ENCODE results near the gene RUNDC1.
A peak's percentile ranks its signal among the peaks of the same experiment; 100 is the strongest.
"Not testable (repeated sequence)": the region's sequence is repeated elsewhere in the genome, so short reads cannot be mapped to it uniquely, and the experiment has no call there.

Gene RUNDC1

DNA sequence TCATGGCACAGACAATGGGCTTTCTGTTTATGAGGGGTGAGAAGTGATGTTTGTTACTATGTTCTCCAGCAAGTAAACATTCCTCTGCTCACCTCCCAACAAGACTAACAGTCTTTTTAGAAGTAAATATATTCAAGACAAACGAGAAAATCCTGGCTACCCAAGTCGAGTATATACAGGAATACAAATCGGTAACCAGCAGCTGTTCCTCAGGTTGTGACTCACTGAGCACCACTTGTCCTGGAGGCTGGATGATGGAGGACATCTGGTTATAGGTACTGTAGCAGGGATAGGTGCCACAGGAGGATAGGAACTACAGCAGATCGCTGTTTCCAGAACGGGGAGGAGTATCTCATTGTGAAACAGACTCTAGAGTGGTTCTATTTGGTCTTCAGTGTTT is 12.5 kb downstream of the RUNDC1 start:
- no peak for DNase-seq

- DNase-seq = not testable (repeated sequence)
Observed at GRCh38 chr17:42993913-42994312, 13.5 kb downstream of the RUNDC1 start.

DNA sequence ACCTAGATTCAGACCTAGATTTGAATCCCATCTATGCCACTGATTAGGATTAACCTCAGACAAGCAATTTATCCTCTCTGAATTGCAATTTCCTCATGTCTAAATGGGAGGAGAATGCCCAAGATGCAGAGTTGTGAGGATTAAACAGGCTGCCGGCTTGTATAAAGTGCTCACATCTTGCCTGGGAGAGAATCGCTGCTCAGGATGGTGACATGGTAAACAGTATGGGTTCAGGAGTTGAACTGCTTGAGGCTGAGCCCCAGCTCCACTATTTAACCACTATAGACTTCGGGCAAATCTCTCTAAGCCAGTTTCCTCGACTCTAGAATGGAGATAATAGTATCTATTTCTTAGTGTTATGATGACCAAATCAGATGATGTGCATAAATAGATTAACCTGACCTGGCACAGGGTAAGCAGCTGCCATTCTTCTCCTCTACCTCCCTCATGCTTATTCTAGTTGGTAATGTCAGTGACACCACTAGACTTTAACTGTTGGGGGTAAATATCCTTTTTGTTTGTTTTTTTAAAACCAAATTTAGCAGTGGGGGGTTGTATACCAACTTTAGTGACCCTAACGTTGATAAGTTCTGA is 17.1 kb downstream of the RUNDC1 start:
- no peak for DNase-seq

DNA sequence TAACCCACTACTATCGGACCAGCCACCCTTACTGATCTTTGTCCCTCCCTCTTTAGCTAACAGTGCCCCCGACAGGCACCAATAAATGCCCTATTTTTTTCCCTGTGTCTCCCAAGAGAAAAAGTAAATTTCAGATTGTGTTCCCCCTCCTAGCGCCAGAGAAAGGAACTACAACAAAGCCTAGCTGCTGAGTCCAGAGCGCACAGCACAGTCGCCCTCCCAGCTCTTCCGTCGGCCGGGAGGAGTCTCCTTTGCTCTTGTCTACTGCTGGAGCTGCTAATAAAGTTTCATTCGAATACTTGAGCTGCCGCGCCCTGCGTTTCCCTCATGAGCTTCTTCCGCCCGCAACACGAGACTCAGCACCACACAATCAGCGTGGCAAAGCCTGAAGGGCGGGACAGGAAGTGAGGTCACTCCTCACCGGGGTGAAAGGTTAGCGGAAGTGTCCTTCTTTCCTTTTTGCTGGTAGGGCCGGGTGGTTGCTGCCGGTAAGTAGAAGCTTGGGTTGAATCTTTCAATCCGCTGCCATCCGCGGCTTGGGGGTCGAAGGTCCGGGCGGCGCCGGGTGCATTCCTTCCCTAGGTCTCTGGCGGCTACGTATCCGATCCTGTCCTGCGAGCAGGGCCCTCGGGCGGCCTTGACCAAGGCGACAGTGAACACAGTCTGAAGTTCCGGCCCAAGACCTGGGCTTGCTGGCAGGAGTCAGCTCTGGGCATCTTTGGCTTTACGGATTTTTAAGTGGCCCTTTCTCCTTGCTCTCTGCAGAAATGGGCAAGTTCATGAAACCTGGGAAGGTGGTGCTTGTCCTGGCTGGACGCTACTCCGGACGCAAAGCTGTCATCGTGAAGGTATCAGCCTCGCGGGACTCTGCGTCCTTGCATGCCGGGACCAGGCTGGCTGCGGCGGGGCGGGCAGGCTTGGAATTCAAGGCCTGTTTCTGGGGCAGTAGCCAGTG is 17.9 kb downstream of the RUNDC1 start, which contains the start of gene RPL27:
Gene RPL27 (plus strand): TSS at position 436 of the 955 bp plus-strand sequence. CDS start 332 bp downstream, at position 768.
- DNase-seq = peak; percentile 100

- no peak for DNase-seq
Observed at GRCh38 chr17:42999003-42999525, 18.7 kb downstream of the RUNDC1 start.

DNA sequence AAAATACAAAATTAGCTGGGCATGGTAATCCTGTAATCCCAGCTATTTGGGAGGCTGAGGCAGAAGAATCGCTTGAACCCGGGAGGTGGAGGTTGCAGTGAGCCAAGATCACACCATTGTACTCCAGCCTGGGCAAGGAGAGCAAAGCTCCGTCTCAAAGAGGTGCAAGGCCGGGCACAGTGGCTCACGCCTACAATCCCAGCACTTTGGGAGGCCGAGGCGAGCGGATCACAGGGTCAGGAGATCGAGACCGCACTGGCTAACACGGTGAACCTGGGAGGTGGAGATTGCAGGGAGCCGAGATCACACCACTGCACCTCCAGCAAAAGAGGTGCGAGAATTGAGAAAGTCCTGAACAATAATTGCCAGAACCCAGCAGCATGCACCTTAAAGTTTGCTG is 20.5 kb downstream of the RUNDC1 start:
- DNase-seq = not testable (repeated sequence)

- DNase-seq = no peak
Observed at GRCh38 chr17:43003542-43004172, 23.3 kb downstream of the RUNDC1 start.

DNA sequence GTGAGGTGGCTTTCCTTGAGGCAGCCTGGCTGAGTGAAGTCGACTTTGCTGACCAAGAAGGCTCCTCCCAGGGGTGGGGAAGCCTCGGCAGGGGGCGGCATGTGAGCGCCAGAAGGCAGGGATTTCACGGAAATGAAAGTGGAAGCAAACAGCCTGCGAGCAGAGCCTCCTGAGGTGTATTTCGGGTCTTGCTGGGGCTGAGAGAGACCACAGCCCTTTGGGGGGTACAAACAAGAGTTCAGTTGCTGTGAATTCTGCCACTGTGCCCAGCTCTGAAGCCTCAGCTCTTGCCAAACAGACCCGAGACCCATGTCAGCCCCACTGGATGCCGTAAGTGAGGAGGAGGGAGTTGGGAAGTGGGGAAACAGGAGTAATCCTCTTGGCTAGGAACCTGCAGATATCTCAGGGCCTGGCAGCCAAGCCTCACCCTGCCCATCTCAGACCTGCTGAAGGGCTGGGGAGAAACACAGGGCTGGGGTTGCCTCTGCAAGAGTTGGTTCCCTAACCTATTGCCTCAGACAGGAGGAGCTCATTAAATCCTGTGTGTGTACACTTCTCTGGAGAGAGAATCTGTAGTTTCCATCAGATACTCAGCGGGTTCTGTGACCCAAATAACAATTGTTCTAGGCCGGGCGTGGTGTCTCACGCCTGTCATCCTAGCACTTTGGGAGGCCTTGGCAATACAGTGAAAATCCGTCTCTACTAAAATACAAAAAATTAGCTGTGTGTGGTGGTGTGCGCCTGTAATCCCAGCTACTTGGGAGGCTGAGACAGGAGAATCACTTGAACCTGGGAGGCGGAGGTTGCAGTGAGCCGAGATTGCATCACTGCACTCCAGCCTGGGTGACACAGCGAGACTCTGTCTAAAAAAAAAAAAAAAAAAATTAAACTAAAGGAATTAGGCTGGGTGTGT is 26.5 kb downstream of the RUNDC1 start, which contains the start of gene IFI35:
Gene IFI35 (plus strand): TSS at position 146 of the 913 bp plus-strand sequence. CDS start 164 bp downstream, at position 310.
- DNase-seq = peak; percentile 50 to 82

- no peak for DNase-seq
Observed at GRCh38 chr17:43010667-43011308, 30.4 kb downstream of the RUNDC1 start.

DNA sequence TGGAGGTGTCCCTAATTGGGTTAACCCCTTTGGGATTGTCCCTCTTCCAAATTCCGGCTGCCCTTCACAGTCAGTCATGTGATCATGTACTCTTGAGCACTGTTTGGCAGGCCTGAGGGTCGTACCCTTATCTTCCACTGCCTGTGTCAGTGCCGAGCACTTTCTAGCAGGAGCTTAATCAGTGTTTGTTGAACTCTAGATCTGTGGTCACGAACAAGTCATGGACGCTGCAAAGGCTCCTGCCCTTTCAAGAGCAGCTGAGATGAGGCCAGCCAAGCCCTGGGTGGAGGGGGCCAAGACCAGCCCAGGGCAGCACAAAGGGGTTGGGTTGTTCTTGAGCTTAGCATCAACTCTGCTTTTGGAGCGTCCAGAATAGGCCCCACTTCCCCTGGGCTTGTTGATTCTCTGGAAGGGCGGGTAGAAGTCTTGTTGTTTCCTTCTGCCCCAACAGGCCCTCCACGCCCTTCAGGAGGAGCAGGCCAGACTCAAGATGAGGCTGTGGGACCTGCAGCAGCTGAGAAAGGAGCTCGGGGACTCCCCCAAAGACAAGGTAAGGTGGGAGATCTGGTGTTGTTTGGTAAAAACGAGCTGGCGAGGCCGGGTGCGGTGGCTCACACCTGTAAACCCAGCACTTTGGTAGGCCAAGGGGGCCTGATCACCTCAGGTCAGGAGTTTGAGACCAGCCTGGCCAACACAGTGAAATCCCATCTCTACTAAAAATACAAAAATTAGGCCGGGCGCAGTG is 31.5 kb downstream of the RUNDC1 start:
- DNase-seq = no peak

DNA sequence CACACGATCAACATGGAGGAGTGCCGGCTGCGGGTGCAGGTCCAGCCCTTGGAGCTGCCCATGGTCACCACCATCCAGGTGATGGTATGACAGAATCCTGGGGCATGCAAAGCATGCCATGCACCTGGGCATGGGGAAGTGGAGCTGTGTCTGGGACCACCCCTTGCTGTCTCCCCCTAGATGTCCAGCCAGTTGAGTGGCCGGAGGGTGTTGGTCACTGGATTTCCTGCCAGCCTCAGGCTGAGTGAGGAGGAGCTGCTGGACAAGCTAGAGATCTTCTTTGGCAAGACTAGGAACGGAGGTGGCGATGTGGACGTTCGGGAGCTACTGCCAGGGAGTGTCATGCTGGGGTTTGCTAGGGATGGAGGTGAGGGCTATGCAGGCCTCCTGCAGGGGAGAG is 32.9 kb downstream of the RUNDC1 start:
- no peak for DNase-seq

GRCh38 chr17:43014020-43014648 is 33.8 kb downstream of the RUNDC1 start:
- DNase-seq = no peak

DNA sequence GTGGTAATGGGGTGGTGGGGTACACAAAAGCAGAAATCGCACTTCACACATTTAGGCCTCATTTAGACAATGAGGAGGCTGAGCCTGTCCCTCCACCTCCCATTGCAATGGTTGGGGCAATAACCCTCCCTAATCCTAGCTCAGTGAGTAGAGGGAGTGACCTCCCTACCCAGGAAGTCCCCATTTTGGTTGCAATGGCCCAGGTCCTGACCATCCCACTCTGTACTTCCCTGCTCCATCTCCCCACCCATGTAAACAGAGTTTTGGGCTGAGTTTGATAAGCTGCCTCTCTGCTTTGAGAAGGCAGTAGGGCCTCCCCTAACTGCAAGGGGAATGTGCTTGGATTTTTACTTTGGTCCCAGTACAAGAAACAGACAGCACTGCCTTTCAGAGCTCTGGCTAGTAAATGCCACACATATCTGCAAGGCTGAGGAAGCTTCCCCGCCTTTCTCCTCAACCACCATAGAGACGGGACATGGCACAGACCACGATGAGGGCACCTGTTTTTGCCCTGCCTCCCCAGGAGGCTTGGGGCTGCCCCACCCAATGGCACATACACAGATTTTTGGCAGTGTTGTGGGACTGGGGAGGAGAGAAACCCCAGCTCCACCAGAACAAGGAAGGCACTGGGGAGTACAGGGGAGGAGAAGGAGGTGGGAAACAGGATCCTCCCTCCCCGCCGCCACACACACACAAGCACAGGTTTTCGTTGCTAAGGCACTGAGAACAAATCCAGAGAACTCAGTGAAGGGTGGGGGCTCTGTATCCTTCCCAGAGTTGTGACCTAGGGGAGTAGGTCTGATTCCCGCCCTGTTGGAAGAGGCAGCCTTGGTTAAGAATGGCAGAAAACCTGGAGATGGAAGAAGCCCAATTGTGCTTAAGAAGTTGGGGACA is 34.5 kb downstream of the RUNDC1 start:
- DNase-seq = no peak

- DNase-seq = no peak
Observed at GRCh38 chr17:43015579-43015978, 35.2 kb downstream of the RUNDC1 start.

DNA sequence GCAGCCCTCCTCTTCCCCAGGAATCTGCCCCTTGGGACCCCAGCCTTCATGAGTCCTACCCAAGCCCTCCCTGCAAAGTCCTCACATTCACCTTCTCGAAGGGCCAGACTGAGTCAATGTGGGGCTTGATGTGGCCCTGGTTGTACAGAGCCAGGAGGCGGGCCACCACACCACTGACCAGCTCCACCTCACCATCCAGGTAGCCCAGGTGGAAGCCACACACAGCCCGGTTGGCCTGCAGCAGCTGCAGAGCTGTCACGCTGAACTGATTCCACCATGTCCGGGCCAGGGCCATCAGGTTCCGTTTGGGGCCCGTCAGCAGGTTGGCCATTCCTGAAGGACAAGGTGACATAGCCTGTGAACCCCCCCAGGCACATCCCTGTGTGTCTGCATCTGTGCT is 35.9 kb downstream of the RUNDC1 start:
- no peak for DNase-seq

- DNase-seq = peak; percentile 41 to 55
Observed at GRCh38 chr17:43018008-43018853, 37.9 kb downstream of the RUNDC1 start.

DNA sequence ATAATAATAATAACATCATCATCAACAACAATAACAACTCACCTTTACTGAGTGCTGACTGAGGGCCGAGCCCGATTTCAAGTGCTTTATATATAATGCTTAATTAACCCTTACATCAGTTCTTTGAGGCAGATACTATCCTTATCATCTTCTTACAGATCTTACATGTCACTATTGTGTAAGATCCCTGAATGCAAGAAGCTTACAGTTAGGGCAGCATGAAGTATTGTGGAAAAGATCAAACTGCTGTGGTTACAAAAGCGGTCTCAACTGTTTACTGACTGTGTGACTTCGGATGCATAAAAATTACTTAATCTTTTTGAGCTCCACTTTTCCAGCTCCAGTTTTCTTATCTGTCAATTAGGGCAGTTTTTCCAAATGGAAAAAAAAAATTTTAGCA is 38.6 kb downstream of the RUNDC1 start:
- no peak for DNase-seq

DNA sequence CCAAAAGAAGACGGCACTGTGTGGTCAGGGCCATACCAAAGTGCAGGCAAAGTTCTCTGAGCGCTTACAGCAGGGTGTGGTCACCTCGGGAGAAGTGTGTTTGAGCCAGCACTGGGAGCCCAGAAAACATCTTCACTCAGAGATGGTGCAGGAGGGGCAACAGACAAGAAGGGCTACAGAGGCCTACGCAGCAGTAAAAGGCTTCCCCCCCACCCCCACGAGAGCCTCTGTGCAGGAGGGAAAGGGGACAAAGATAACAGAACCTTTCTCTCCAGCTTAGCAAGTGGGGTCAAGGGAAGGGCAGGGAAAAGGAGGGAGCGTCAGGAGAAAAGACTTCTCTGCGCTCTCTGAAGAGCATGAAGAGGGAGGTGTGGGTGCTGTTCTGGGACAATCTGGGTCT is 39.1 kb downstream of the RUNDC1 start:
- no peak for DNase-seq
